OCI-M2 (cell line): ENCODE measurements around the gene HTR6.

Experiments used
- DNase-seq: peaks from one replicate; lab custom pipeline; 2025; ENCODE audit not compliant: unreplicated experiment; lab: John Stamatoyannopoulos, UW

Gene HTR6

DNA sequence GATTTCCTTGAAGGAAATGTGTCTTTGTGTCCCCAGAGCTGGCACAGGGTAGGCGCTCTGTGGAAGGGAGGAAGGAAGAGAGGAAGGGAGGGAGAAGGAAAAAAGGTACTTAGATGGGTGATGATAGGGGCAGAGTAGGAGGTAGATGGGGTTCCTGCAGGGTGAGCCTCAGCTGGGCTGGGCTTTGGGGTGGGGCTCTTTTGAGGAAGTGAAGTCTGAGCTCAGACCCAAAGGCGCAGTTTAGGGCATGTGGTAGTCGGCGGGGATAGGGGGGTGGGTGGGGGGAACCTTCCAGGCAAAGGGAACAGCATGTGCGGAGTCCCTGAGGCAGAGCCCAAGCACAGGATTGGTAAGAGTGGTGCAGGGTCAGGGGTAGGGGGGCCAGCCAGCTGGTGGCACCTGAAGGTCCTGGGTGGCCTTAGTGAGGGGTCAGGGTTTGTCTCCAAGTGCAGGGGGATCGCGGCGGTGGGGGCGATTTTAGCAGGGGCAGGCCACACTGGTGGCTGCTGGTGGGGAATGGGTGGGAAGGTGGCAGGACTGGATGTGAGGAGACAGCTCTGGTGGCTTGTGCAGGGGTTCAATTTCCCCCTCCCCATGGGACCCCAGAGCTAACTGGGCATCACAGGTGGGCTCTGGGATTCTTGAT, 8.4 kb upstream of the HTR6 start:
- DNase-seq = no peak

- no peak for DNase-seq
Measured at GRCh38 chr1:19656780-19657466, 7.8 kb upstream of the HTR6 start.

GRCh38 chr1:19657511-19657910, 7.2 kb upstream of the HTR6 start:
- no peak for DNase-seq

GRCh38 chr1:19658186-19658585, 6.5 kb upstream of the HTR6 start:
- no peak for DNase-seq

GRCh38 chr1:19661721-19662228, 2.9 kb upstream of the HTR6 start:
- DNase-seq = no peak

DNA sequence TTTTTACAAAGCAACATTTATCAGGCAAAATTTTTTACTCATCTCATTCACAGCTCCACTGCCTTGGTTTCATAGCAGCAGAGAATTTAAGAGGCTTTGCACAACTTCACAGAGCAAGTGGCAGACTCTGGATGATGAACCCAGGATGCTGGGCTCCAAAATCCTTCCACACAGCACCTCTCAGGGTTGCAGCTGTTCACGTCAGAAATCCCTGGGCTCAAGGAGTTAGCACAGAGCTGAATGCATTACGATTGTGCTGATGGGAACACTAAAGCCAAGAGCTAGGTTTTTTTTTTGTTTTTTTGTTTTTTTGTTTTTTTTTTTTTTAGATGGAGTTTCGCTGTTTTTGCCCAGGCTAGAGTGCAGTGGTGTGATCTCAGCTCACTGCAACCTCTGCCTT, 2.4 kb upstream of the HTR6 start:
- no peak for DNase-seq

GRCh38 chr1:19665186-19665495, 466 bp downstream of the HTR6 start:
- DNase-seq = no peak

- no peak for DNase-seq
Measured at GRCh38 chr1:19665496-19666465, 1.1 kb downstream of the HTR6 start.

DNA sequence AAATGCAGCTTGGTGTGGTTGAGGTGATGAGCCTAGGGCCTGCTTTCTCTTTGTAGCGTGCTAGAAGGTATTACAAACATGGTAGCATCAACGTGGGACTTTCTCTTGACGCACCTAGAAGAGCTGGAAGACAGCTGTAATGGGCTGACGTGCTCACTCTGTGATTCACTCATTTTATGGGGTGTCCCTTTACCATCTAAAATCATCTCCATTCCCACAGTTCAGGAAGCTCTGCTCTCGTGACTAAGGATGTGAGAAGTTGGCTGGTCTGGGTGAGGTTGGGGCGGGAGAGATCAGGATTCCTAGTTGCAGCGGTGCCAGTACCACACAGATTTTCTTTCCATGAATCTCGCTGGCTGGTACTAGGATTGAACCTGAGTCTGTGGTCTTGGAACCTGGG, 4.2 kb downstream of the HTR6 start:
- DNase-seq = no peak

- no peak for DNase-seq
Measured at GRCh38 chr1:19670787-19671186, 6.1 kb downstream of the HTR6 start.

- DNase-seq = no peak
Measured at GRCh38 chr1:19672237-19672636, 7.6 kb downstream of the HTR6 start.

GRCh38 chr1:19675797-19676196, 11.1 kb downstream of the HTR6 start:
- DNase-seq = no peak

- no peak for DNase-seq
Measured at GRCh38 chr1:19676438-19676922, 11.8 kb downstream of the HTR6 start.

DNA sequence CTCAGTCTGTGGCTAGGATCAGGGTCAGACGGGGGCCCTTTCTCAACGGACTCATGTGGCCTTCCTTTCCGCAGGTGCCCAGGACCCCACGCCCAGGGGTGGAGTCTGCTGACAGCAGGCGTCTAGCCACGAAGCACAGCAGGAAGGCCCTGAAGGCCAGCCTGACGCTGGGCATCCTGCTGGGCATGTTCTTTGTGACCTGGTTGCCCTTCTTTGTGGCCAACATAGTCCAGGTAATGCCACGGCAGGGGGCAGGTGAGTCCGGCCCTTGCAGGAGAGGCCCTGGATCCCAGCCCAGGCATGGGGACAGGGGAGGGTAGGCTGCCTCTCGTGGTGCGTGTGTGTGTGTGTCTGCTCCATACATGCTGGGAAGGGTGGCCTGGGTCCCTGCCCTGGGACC, 13.8 kb downstream of the HTR6 start:
- DNase-seq = no peak

GRCh38 chr1:19678931-19679453, 14.3 kb downstream of the HTR6 start:
- DNase-seq = no peak

- no peak for DNase-seq
Measured at GRCh38 chr1:19679691-19680090, 15.0 kb downstream of the HTR6 start.

GRCh38 chr1:19680644-19681043, 16.0 kb downstream of the HTR6 start:
- no peak for DNase-seq

- no peak for DNase-seq
Measured at GRCh38 chr1:19682257-19682656, 17.6 kb downstream of the HTR6 start.

- DNase-seq = no peak
Measured at GRCh38 chr1:19682901-19683300, 18.2 kb downstream of the HTR6 start.

DNA sequence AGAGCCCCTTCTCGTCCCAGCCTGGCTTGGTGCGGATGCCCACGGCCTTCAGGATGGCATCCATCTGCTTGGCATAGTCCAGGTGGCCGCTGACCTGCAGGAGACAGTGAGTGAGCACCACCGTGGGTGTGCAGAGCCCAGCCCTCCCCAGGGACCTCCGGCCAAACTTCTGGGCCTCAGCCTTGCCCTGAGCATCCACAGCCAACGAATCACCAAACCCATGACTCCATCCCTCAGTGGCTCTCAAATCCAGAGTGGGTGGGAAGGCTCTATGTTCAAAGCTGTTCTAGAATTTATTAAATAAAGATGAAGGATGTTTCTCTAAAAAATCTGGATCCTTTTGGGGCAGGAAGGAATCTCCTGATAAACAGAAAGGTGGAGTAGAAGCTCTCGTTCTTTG, 18.7 kb downstream of the HTR6 start:
- DNase-seq = no peak

- no peak for DNase-seq
Measured at GRCh38 chr1:19684677-19685076, 20.0 kb downstream of the HTR6 start.
